Measurements from ENCODE around the gene INS. TPM values are rescaled to one million over a fixed set of nuclear protein-coding genes. Genes with fewer than 3 reads are reported as not detected.

The INS gene
- total RNA-seq, 2 donors from 2014 or later = not detected

DNA sequence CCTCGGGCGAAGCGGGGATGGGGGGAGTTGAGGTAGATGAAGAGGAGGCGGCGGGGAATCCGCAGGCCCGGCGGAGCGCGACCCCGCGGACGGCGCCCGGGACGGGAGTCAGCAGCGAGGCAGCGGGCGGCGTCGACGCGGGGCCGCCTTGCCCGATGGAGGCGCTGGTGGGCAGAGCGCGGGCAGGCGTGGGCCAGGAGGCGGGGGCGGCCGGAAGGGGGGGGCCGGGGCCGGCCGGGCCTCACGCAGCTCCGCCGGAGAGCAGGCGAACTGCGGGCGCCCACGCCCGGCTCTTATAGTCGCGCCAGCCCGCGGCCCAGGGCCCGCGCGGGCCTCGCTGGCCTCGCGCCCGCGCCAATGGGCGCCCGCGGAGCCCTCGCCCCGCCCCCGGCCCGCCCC lies 21.9 kb downstream of the INS start, which contains the start of gene IGF2:
Gene IGF2, minus strand, starts transcription at position 267 of the 399 bp plus-strand sequence. CDS start 3,866 bp downstream, outside the sequence.
- H3K27ac Mint-ChIP-seq = no peak within 1 kb of the TSS
- peaks cover 88% of the 10 kb centered on the region for H3K27me3 ChIP-seq (ENCODE audit: control insufficient read depth, insufficient read depth, low read length, poor library complexity, severe bottlenecking)
- H3K27me3 Mint-ChIP-seq (ENCODE audit: insufficient read depth) = peaks cover 86% of the 10 kb centered on the region
- no peaks in the 10 kb centered on the region for H3K4me1 ChIP-seq (ENCODE audit: control insufficient read depth, insufficient read depth, low read length)
- H3K9me3 ChIP-seq (ENCODE audit: control insufficient read depth, low read length) = no peaks in the 10 kb centered on the region
- no peaks in the 10 kb centered on the region for H3K9me3 Mint-ChIP-seq
- DNase-seq = peak; percentile 75
- 2% methylated on average over 57 of the region's 62 CpGs; no CpG with 5 or more reads in 1 of the 2 experiments for WGBS, 2 experiments (ENCODE audit: insufficient coverage in 1 of 2, insufficient read length in 1 of 2)
- H3K4me3 Mint-ChIP-seq = peak within 1 kb of the TSS; percentile 41
- H3K9ac ChIP-seq (ENCODE audit: extremely low read depth, low read length, poor library complexity, severe bottlenecking) = no peak within 1 kb of the TSS
- H3K36me3 Mint-ChIP-seq (ENCODE audit: low read depth) = no peaks in the 10 kb centered on the region
- no peak within 1 kb of the TSS for H3K27ac ChIP-seq (ENCODE audit: low read depth, low read length)
- TF ChIP-seq, protein P1, sequence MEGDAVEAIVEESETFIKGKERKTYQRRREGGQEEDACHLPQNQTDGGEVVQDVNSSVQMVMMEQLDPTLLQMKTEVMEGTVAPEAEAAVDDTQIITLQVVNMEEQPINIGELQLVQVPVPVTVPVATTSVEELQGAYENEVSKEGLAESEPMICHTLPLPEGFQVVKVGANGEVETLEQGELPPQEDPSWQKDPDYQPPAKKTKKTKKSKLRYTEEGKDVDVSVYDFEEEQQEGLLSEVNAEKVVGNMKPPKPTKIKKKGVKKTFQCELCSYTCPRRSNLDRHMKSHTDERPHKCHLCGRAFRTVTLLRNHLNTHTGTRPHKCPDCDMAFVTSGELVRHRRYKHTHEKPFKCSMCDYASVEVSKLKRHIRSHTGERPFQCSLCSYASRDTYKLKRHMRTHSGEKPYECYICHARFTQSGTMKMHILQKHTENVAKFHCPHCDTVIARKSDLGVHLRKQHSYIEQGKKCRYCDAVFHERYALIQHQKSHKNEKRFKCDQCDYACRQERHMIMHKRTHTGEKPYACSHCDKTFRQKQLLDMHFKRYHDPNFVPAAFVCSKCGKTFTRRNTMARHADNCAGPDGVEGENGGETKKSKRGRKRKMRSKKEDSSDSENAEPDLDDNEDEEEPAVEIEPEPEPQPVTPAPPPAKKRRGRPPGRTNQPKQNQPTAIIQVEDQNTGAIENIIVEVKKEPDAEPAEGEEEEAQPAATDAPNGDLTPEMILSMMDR (conservative IDR thresholded peaks at IDR 0.05) = peak; percentile 19
- no peak within 1 kb of the TSS for H3K4me3 ChIP-seq (ENCODE audit: low read length)
- H3K36me3 ChIP-seq (ENCODE audit: control insufficient read depth, insufficient read depth, low read length) = no peaks in the 10 kb centered on the region
- peaks cover 3% of the 10 kb centered on the region for H3K4me1 Mint-ChIP-seq

DNA sequence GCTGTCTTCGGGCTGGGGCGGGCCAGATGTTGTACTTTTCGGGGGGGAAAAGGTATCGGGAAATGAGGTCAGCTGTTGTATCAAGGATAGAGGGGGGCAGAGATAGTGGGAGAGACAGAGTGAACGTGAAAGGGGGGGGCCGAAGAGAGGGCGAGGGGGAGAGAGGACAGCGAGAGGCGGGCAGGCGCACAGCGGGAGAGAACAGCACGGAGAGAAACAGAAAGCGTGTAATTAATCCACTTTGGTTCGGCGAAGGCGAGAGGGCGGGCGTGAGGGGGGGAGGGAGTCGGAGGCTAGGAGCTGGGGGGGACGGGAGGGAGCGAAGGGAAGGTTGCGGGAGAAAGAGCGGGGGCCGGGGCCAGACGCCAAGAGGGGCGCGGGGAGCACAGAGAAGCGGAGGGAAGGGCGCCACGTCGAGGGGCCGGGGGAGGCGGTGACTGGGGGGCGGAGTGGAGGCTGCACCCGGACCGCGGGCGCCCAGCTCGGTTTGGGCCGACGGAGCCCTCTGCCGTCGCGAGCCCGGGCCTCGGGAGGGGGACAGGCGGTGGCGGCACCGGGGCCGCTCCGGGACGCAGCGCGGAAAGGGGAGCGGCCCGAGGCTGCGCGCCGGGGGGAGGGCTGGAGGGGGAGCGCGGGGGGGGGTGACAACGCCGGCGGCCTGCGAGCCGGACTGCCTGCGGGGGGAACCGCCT lies 22.4 kb downstream of the INS start:
- DNase-seq = peak; percentile 72
- 0 to 1% methylated on average over 10 to 57 of the region's 68 CpGs for WGBS, 2 experiments (ENCODE audit: insufficient coverage in 1 of 2, insufficient read length in 1 of 2)
- TF ChIP-seq, protein P1 (conservative IDR thresholded peaks at IDR 0.05) = no peak
- Mint-ChIP-seq H3K4me1 (peaks cover 1% of the 10 kb centered on the region), H3K27ac (no peak overlapping the region), H3K36me3 (ENCODE audit: low read depth) (no peaks in the 10 kb centered on the region), H3K27me3 (ENCODE audit: insufficient read depth) (peaks cover 85% of the 10 kb centered on the region), H3K9me3 (no peaks in the 10 kb centered on the region), H3K4me3 (peak overlapping the region; percentile 41)
- Histone ChIP-seq H3K9me3 (ENCODE audit: control insufficient read depth, low read length) (no peaks in the 10 kb centered on the region), H3K27me3 (ENCODE audit: control insufficient read depth, insufficient read depth, low read length, poor library complexity, severe bottlenecking) (peaks cover 88% of the 10 kb centered on the region), H3K27ac (ENCODE audit: low read depth, low read length) (no peak overlapping the region), H3K9ac (ENCODE audit: extremely low read depth, low read length, poor library complexity, severe bottlenecking) (no peak overlapping the region), H3K4me3 (ENCODE audit: low read length) (no peak overlapping the region), H3K36me3 (ENCODE audit: control insufficient read depth, insufficient read depth, low read length) (no peaks in the 10 kb centered on the region), H3K4me1 (ENCODE audit: control insufficient read depth, insufficient read depth, low read length) (no peaks in the 10 kb centered on the region)

DNA sequence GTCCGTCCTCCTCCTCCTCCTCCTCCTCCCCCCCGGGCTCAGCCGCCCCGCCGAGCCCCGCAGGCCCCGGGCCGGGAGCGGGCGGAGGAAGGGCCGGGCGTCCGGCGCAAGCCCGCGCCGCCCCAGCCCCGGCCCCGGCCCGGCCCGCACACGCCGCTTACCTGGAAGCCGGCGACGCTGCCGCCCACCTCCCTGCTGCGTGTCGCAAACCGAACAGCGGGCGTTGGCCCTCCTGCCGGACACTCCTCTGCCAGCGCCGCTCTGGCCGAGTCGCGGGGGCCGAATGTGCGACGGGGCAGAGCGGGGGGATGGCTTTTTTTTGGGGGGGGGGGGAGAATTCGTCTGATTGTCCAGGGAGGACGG lies 23.0 kb downstream of the INS start:
- Mint-ChIP-seq H3K9me3 (no peaks in the 10 kb centered on the region), H3K4me3 (peak overlapping the region; percentile 52), H3K27me3 (ENCODE audit: insufficient read depth) (peaks cover 85% of the 10 kb centered on the region), H3K36me3 (ENCODE audit: low read depth) (no peaks in the 10 kb centered on the region), H3K27ac (no peak overlapping the region), H3K4me1 (no peaks in the 10 kb centered on the region)
- WGBS, 2 experiments (ENCODE audit: insufficient coverage in 1 of 2, insufficient read length in 1 of 2) = 0 to 1% methylated on average over 19 to 42 of the region's 44 CpGs
- no peak overlapping the region for H3K27ac ChIP-seq (ENCODE audit: low read depth, low read length)
- DNase-seq = peak; percentile 76
- no peak overlapping the region for H3K9ac ChIP-seq (ENCODE audit: extremely low read depth, low read length, poor library complexity, severe bottlenecking)
- H3K36me3 ChIP-seq (ENCODE audit: control insufficient read depth, insufficient read depth, low read length) = no peaks in the 10 kb centered on the region
- TF ChIP-seq, protein P1 (conservative IDR thresholded peaks at IDR 0.05) = no peak
- no peaks in the 10 kb centered on the region for H3K9me3 ChIP-seq (ENCODE audit: control insufficient read depth, low read length)
- no peak overlapping the region for H3K4me3 ChIP-seq (ENCODE audit: low read length)
- no peaks in the 10 kb centered on the region for H3K4me1 ChIP-seq (ENCODE audit: control insufficient read depth, insufficient read depth, low read length)
- H3K27me3 ChIP-seq (ENCODE audit: control insufficient read depth, insufficient read depth, low read length, poor library complexity, severe bottlenecking) = peaks cover 88% of the 10 kb centered on the region

All from endodermal cell (in vitro differentiated cells).